Psoas muscle (tissue), 8 donors: ENCODE data around the gene TMIGD1. TPM values are rescaled to one million over a fixed set of nuclear protein-coding genes. Genes with fewer than 3 reads are reported as not detected.

Experiments used
- ATAC-seq, 4 donors: fragments of 200-7000 bp; cut with Tn5 transposase; one replicate each; pipeline ENCODE4 v1.9.1; 2020; ENCODE audit warnings: moderate library complexity in 3 of 4, mild to moderate bottlenecking in 2 of 4
- DNase-seq, 2 donors: peaks; one replicate each; pipeline ENCODE4 v3.0.0-alpha.2; 2020
- H3K27ac ChIP-seq: fragments of 200-600 bp; one replicate; pipeline ENCODE4 v1.8.0; 2022
- H3K27me3 ChIP-seq, 3 donors: fragments of 200-600 bp in 1 of 3; one replicate each; pipeline versions ENCODE4 v1.6.1 to v1.8.0; 2013 to 2022; ENCODE audit warnings: low read length in 2 of 3, mild to moderate bottlenecking in 2 of 3, moderate library complexity in 1 of 3; ENCODE audit not compliant: insufficient read depth in 3 of 3
- H3K36me3 ChIP-seq, 2 donors: fragments of 200-600 bp in 1 of 2; one replicate each; pipeline versions ENCODE4 v1.6.1 to v1.8.0; 2013 to 2022; ENCODE audit warnings: low read depth in 1 of 2, mild to moderate bottlenecking in 1 of 2, moderate library complexity in 1 of 2; ENCODE audit not compliant: insufficient read depth in 1 of 2
- H3K4me1 ChIP-seq: fragments of 200-600 bp; one replicate; pipeline ENCODE4 v1.8.0; 2022
- H3K4me3 ChIP-seq: fragments of 200-600 bp; one replicate; pipeline ENCODE4 v1.8.0; 2022; ENCODE audit warnings: mild to moderate bottlenecking
- H3K9me3 ChIP-seq: fragments of 200-600 bp; one replicate; pipeline ENCODE4 v1.8.0; 2022
- WGBS, 3 donors: extraction: QIAGEN DNeasy Blood & Tissue Kit; methylation state at CpG; one replicate each; pipeline versions ENCODE4 v1.1.6 to v1.1.7; 2013; 5-methylcytosine and 5-hydroxymethylcytosine counted together
- intact Hi-C, 2 donors: fragments of 100-400 bp; cut with DNase I; formaldehyde crosslinking; loops; one replicate each; pipeline versions ENCODE4 v1.11.0 to v1.14.2; 2022
- polyA plus RNA-seq, 3 donors: library from polyadenylated mRNA; stranded (reverse); fragments of 200-250 nt; gene quantifications; one replicate each; pipeline ENCODE4 v1.2.3, GENCODE V29; 2013
- total RNA-seq, 4 donors: library from RNA; stranded (reverse); fragmentation: NEBNext Ultra II Directional in 2 of 4; extraction: Animal tissue kit (Norgen Biotek cat#: 25700) in 2 of 4; gene quantifications; one replicate each; pipeline versions ENCODE4 v1.2.1 to v1.2.4, GENCODE V29; 2021 to 2023
- TF ChIP-seq, protein P1 (sequence below): fragments of 200-600 bp; IDR thresholded peaks from one replicate; pipeline ENCODE4 v1.8.0; 2022; ENCODE audit warnings: antibody characterized with exemption
- donor health status: healthy with polysubstance abuse.
- donor health status: DM: no; HTN: no; CAD: no; lungs with moderate emphysema.
- donor health status: Bipolar disorder and iron deficiency.
- donor health status: healthy.
- donor health status: DM: yes; HTN: yes; CAD: no.
- donor health status: DM: no; HTN: no; CAD: no.
- donor health status: DM: no; HTN: no; CAD: no.
- donor health status: DM: yes; HTN: yes; CAD: no.

Gene TMIGD1
- total and polyA plus RNA-seq, 7 donors, result not detected

DNA sequence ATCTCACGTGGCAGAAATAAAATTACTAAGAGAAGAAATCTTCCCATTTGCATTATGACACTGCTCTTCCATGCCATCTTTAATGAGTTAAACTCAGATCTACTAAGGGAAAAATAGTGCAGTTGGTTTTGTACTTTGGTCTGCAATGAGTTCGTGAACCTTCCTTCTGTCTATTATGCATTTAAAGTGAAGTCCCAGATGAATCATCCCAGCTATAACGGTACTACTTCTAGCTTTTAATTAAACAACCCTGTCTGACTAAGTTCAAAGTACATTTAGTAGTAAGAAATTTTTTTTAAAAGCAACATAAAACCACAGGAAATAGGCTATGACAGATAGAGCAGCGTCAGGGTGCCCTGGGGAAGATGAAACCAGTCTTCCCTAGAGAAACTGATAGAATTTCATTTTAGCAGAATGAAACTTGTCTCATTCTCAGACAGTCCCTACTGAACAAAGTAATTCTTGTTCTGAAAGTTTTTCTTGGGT, 1.8 kb downstream of the TMIGD1 start:
- Histone ChIP-seq H3K27ac (no peak overlapping the region), H3K4me3 (no peak overlapping the region), H3K36me3 (no peaks in the 10 kb centered on the region), H3K9me3 (no peaks in the 10 kb centered on the region), H3K27me3 (peaks cover 0 to 4% (median 0%) of the 10 kb centered on the region in 3 donors), H3K4me1 (no peaks in the 10 kb centered on the region)
- DNase-seq (no peak), ATAC-seq (no peak)
- TF ChIP-seq, protein P1, sequence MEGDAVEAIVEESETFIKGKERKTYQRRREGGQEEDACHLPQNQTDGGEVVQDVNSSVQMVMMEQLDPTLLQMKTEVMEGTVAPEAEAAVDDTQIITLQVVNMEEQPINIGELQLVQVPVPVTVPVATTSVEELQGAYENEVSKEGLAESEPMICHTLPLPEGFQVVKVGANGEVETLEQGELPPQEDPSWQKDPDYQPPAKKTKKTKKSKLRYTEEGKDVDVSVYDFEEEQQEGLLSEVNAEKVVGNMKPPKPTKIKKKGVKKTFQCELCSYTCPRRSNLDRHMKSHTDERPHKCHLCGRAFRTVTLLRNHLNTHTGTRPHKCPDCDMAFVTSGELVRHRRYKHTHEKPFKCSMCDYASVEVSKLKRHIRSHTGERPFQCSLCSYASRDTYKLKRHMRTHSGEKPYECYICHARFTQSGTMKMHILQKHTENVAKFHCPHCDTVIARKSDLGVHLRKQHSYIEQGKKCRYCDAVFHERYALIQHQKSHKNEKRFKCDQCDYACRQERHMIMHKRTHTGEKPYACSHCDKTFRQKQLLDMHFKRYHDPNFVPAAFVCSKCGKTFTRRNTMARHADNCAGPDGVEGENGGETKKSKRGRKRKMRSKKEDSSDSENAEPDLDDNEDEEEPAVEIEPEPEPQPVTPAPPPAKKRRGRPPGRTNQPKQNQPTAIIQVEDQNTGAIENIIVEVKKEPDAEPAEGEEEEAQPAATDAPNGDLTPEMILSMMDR, result no peak
- intact Hi-C loops, result no loop called here
- WGBS, 3 donors, result 53 to 60% (median 57%) methylated on average over 4 of the region's 4 CpGs

DNA sequence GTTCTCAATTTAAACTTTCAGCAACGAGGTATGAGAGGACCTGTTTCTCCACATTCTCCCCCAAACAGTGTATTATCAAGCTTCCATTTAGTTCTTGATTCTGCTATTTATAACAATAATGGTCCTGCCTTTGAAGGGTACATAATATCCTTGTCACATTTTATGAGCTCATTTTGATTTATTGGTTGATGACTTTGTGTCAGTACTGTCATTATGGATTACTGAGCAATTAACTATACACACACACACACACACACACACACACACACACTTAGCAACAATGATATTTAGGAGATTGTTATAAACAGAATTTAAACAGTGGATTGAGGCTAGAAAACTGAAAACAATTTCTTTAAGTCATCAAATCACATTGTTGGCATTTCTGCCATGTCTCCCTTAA, 7.0 kb downstream of the TMIGD1 start:
- no peak for ATAC-seq
- intact Hi-C loops, result no loop called here
- 47 to 50% (median 48%) methylated on average over 1 of the region's 1 CpG for WGBS, 3 donors

DNA sequence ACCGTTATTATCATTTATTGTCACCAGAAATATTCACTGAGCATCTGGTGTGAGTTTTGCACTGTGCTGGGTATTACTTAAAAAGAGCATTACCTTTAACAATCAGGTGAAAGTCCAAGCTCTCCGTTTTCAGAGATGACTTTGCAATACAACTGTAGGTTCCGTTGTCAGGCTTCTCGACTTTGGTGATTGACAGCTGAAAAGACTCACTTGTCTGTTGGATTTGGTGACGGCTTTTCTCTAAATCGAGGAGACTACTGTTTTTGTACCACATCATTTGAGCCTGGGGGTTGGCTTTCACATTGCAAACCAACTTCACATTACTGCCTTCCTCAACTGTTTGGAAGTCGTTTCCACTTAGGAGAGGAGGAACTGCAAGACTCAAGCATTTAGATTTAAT, 9.1 kb downstream of the TMIGD1 start:
- ATAC-seq (no peak), DNase-seq (no peak)
- H3K4me1 ChIP-seq, result no peaks in the 10 kb centered on the region
- no peak overlapping the region for H3K4me3 ChIP-seq
- H3K36me3 ChIP-seq, result no peaks in the 10 kb centered on the region
- WGBS, 3 donors, result 76 to 80% (median 78%) methylated on average over 7 of the region's 7 CpGs
- no peaks in the 10 kb centered on the region for H3K9me3 ChIP-seq
- no peak overlapping the region for H3K27ac ChIP-seq
- intact Hi-C loops, result loop anchor here in 1 of 2 donors (5.0 kb wide), 1 partner anchor 138 kb away; no protein-coding TSS in a partner anchor
- TF ChIP-seq, protein P1, result no peak
- peaks cover 0 to 11% (median 2%) of the 10 kb centered on the region in 3 donors for H3K27me3 ChIP-seq

More for the DNA sequence above, 7.0 kb downstream of the TMIGD1 start:
- H3K4me3 ChIP-seq, result no peak overlapping the region
- peaks cover 0 to 6% (median 2%) of the 10 kb centered on the region in 3 donors for H3K27me3 ChIP-seq
- H3K27ac ChIP-seq, result no peak overlapping the region
- no peaks in the 10 kb centered on the region for H3K9me3 ChIP-seq
- H3K36me3 ChIP-seq, result no peaks in the 10 kb centered on the region
- H3K4me1 ChIP-seq, result no peaks in the 10 kb centered on the region
- DNase-seq, result no peak
- TF ChIP-seq, protein P1, result no peak

DNA sequence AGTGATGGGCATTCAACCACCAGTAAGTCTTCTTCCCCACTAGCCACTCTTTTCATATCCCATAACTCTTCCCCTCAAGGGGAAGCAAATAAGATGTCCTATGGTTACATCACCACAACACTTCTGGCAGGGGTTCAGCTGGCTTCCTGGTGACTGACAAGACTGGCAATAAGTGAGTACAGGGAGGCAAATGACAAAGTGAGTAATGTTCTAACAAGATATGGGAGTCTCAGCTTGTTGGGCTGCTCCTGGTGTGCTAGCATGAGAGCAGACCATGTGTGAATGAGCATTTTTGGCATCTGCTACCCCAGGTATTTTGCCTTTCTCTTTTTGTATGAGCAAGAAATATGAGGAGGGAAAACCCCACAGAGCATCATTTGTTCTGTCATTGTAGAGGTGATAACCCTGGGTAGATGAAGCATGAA, 9.9 kb downstream of the TMIGD1 start:
- H3K27me3 ChIP-seq, result peaks cover 0 to 11% (median 2%) of the 10 kb centered on the region in 3 donors
- TF ChIP-seq, protein P1, result no peak
- DNase-seq, result peak in 1 of 2 donors; percentile 20
- no peaks in the 10 kb centered on the region for H3K36me3 ChIP-seq
- ATAC-seq, result peak in 1 of 4 donors; percentile 47
- no peaks in the 10 kb centered on the region for H3K4me1 ChIP-seq
- no peak overlapping the region for H3K27ac ChIP-seq
- no peak overlapping the region for H3K4me3 ChIP-seq
- intact Hi-C loops, result loop anchor here in 1 of 2 donors (5.0 kb wide), 1 partner anchor 138 kb away; no protein-coding TSS in a partner anchor
- H3K9me3 ChIP-seq, result no peaks in the 10 kb centered on the region
